Psoas muscle (tissue), 8 donors: ENCODE measurements around the gene PHOSPHO1. TPM values are rescaled to one million over a fixed set of nuclear protein-coding genes. Genes with fewer than 3 reads are reported as not detected.

ENCODE experiments used
- ATAC-seq, 4 donors: fragments of 200-7000 bp; cut with Tn5 transposase; one replicate each; pipeline ENCODE4 v1.9.1; 2020; ENCODE audit warnings: moderate library complexity in 3 of 4, mild to moderate bottlenecking in 2 of 4
- DNase-seq, 2 donors: peaks; one replicate each; pipeline ENCODE4 v3.0.0-alpha.2; 2020
- H3K27ac ChIP-seq: fragments of 200-600 bp; one replicate; pipeline ENCODE4 v1.8.0; 2022
- H3K27me3 ChIP-seq, 3 donors: fragments of 200-600 bp in 1 of 3; one replicate each; pipeline versions ENCODE4 v1.6.1 to v1.8.0; 2013 to 2022; ENCODE audit warnings: low read length in 2 of 3, mild to moderate bottlenecking in 2 of 3, moderate library complexity in 1 of 3; ENCODE audit not compliant: insufficient read depth in 3 of 3
- H3K36me3 ChIP-seq, 2 donors: fragments of 200-600 bp in 1 of 2; one replicate each; pipeline versions ENCODE4 v1.6.1 to v1.8.0; 2013 to 2022; ENCODE audit warnings: low read depth in 1 of 2, mild to moderate bottlenecking in 1 of 2, moderate library complexity in 1 of 2; ENCODE audit not compliant: insufficient read depth in 1 of 2
- H3K4me1 ChIP-seq: fragments of 200-600 bp; one replicate; pipeline ENCODE4 v1.8.0; 2022
- H3K4me3 ChIP-seq: fragments of 200-600 bp; one replicate; pipeline ENCODE4 v1.8.0; 2022; ENCODE audit warnings: mild to moderate bottlenecking
- H3K9me3 ChIP-seq: fragments of 200-600 bp; one replicate; pipeline ENCODE4 v1.8.0; 2022
- CTCF ChIP-seq: fragments of 200-600 bp; IDR thresholded peaks from one replicate; pipeline ENCODE4 v1.8.0; 2022; ENCODE audit warnings: antibody characterized with exemption
- WGBS, 3 donors: extraction: QIAGEN DNeasy Blood & Tissue Kit; methylation state at CpG; one replicate each; pipeline versions ENCODE4 v1.1.6 to v1.1.7; 2013; 5-methylcytosine and 5-hydroxymethylcytosine counted together
- intact Hi-C, 2 donors: fragments of 100-400 bp; cut with DNase I; formaldehyde crosslinking; loops; one replicate each; pipeline versions ENCODE4 v1.11.0 to v1.14.2; 2022
- polyA plus RNA-seq, 3 donors: library from polyadenylated mRNA; stranded (reverse); fragments of 200-250 nt; gene quantifications; one replicate each; pipeline ENCODE4 v1.2.3, GENCODE V29; 2013
- total RNA-seq, 4 donors: library from RNA; stranded (reverse); fragmentation: NEBNext Ultra II Directional in 2 of 4; extraction: Animal tissue kit (Norgen Biotek cat#: 25700) in 2 of 4; gene quantifications; one replicate each; pipeline versions ENCODE4 v1.2.1 to v1.2.4, GENCODE V29; 2021 to 2023
- donor health status: healthy with polysubstance abuse.
- donor health status: DM: no; HTN: no; CAD: no; lungs with moderate emphysema.
- donor health status: Bipolar disorder and iron deficiency.
- donor health status: healthy.
- donor health status: DM: yes; HTN: yes; CAD: no.
- donor health status: DM: no; HTN: no; CAD: no.
- donor health status: DM: no; HTN: no; CAD: no.
- donor health status: DM: yes; HTN: yes; CAD: no.

The PHOSPHO1 gene
- total and polyA plus RNA-seq, 7 donors, result 0.30 to 4.2 (median 0.70) TPM

- 49 to 60% (median 56%) methylated on average over 11 of the region's 11 CpGs for WGBS, 3 donors
- intact Hi-C loops, result no loop called here
- DNase-seq, result peak in 1 of 2 donors; percentile 58
These were observed 30.3 kb upstream of the PHOSPHO1 start for GRCh38 chr17:49260817-49261291.

GRCh38 chr17:49260011-49260816 is 29.6 kb upstream of the PHOSPHO1 start:
- ATAC-seq (peak; percentile 76 to 85 (median 81)), DNase-seq (peak; percentile 66 to 73)
- Histone ChIP-seq H3K36me3 (no peaks in the 10 kb centered on the region), H3K4me1 (no peaks in the 10 kb centered on the region), H3K9me3 (no peaks in the 10 kb centered on the region), H3K27ac (peak overlapping the region; percentile 78), H3K4me3 (peak overlapping the region; percentile 71), H3K27me3 (peaks cover 0 to 25% (median 3%) of the 10 kb centered on the region in 3 donors)
- intact Hi-C loops, result no loop called here
- 1 to 2% (median 1%) methylated on average over 55 to 77 of the region's 77 CpGs for WGBS, 3 donors
- no peak for TF ChIP-seq CTCF

More at GRCh38 chr17:49260817-49261291, 30.3 kb upstream of the PHOSPHO1 start:
- Histone ChIP-seq H3K27ac (peak overlapping the region; percentile 78), H3K4me1 (no peaks in the 10 kb centered on the region), H3K36me3 (no peaks in the 10 kb centered on the region), H3K9me3 (no peaks in the 10 kb centered on the region), H3K27me3 (peaks cover 0 to 25% (median 3%) of the 10 kb centered on the region in 3 donors), H3K4me3 (peak overlapping the region; percentile 71)
- no peak for TF ChIP-seq CTCF
- ATAC-seq, result peak in 2 of 4 donors; percentile 3 to 7

- H3K9me3 ChIP-seq, result no peaks in the 10 kb centered on the region
- peak overlapping the region; percentile 71 for H3K4me3 ChIP-seq
- no peak for TF ChIP-seq CTCF
- H3K36me3 ChIP-seq, result no peaks in the 10 kb centered on the region
- intact Hi-C loops, result no loop called here
- no peaks in the 10 kb centered on the region for H3K4me1 ChIP-seq
- DNase-seq (no peak), ATAC-seq (no peak)
- 19 to 38% (median 26%) methylated on average over 10 of the region's 10 CpGs for WGBS, 3 donors
- H3K27me3 ChIP-seq, result peaks cover 0 to 25% (median 3%) of the 10 kb centered on the region in 3 donors
- peak overlapping the region; percentile 78 for H3K27ac ChIP-seq
These were observed 29.1 kb upstream of the PHOSPHO1 start for GRCh38 chr17:49259663-49260010.

GRCh38 chr17:49258394-49258793 is 27.8 kb upstream of the PHOSPHO1 start:
- 86 to 93% (median 92%) methylated on average over 3 of the region's 3 CpGs for WGBS, 3 donors
- Histone ChIP-seq H3K36me3 (no peaks in the 10 kb centered on the region), H3K27me3 (peaks cover 0 to 25% (median 3%) of the 10 kb centered on the region in 3 donors), H3K4me3 (no peak overlapping the region), H3K9me3 (no peaks in the 10 kb centered on the region), H3K4me1 (no peaks in the 10 kb centered on the region), H3K27ac (no peak overlapping the region)
- DNase-seq (no peak), ATAC-seq (no peak)
- intact Hi-C loops, result no loop called here
- TF ChIP-seq CTCF, result no peak
